Mesendoderm (in vitro differentiated cells): ENCODE measurements around the gene TREM2.

Experiments used
- DNase-seq: peaks from one replicate; pipeline ENCODE4 v3.0.0; 2013
- H2AK5ac ChIP-seq: 2 replicates; pipeline ENCODE4 v1.6.1; 2013; ENCODE audit warnings: low read length, inconsistent platforms
- H2BK120ac ChIP-seq: 2 replicates; pipeline ENCODE4 v1.6.1; 2013; ENCODE audit warnings: low read depth, mild to moderate bottlenecking, low read length, moderate library complexity, mixed read lengths
- H2BK15ac ChIP-seq: replicated peaks from 2 replicates; pipeline ENCODE4 v1.6.1; 2013; ENCODE audit warnings: low read depth, mild to moderate bottlenecking, moderate library complexity
- H2BK5ac ChIP-seq: 2 replicates; pipeline ENCODE4 v1.6.1; 2013; ENCODE audit warnings: low read length, inconsistent platforms
- H3K18ac ChIP-seq: 2 replicates; pipeline ENCODE4 v1.6.1; 2013; ENCODE audit warnings: mild to moderate bottlenecking, low read length, mixed read lengths
- H3K23ac ChIP-seq: one replicate; pipeline ENCODE4 v1.6.1; 2013; ENCODE audit warnings: low read length
- H3K27ac ChIP-seq: 2 replicates; pipeline ENCODE4 v1.5.1; 2013; ENCODE audit warnings: low read depth, mild to moderate bottlenecking, inconsistent platforms, low read length, moderate library complexity
- H3K27me3 ChIP-seq: 2 replicates; pipeline ENCODE4 v1.6.1; 2013; ENCODE audit warnings: low read length, control low read depth, mild to moderate bottlenecking, inconsistent platforms; ENCODE audit not compliant: insufficient read depth, poor library complexity
- H3K36me3 ChIP-seq: 2 replicates; pipeline ENCODE4 v1.6.1; 2013; ENCODE audit warnings: low read length, inconsistent platforms; ENCODE audit not compliant: control insufficient read depth, insufficient read depth
- H3K4ac ChIP-seq: one replicate; pipeline ENCODE4 v1.6.1; 2013; ENCODE audit warnings: low read depth, mild to moderate bottlenecking, low read length, moderate library complexity
- H3K4me1 ChIP-seq: 2 replicates; pipeline ENCODE4 v1.6.1; 2013; ENCODE audit warnings: low read depth, low read length, inconsistent platforms; ENCODE audit not compliant: control insufficient read depth
- H3K4me2 ChIP-seq: 2 replicates; pipeline ENCODE4 v1.6.1; 2013; ENCODE audit warnings: low read length
- H3K4me3 ChIP-seq: 2 replicates; pipeline ENCODE4 v1.5.1; 2013; ENCODE audit warnings: mild to moderate bottlenecking, low read length
- H3K56ac ChIP-seq: one replicate; pipeline ENCODE4 v1.6.1; 2013; ENCODE audit warnings: low read length
- H3K79me1 ChIP-seq: 2 replicates; pipeline ENCODE4 v1.6.1; 2013; ENCODE audit warnings: low read length, inconsistent platforms
- H3K79me2 ChIP-seq: 2 replicates; pipeline ENCODE4 v1.6.1; 2013; ENCODE audit warnings: mild to moderate bottlenecking, low read length; ENCODE audit not compliant: control insufficient read depth, insufficient read depth
- H3K9ac ChIP-seq: 2 replicates; pipeline ENCODE4 v1.6.1; 2013; ENCODE audit warnings: low read length, inconsistent platforms
- H4K5ac ChIP-seq: one replicate; pipeline ENCODE4 v1.6.1; 2013; ENCODE audit warnings: low read length
- H4K8ac ChIP-seq: one replicate; pipeline ENCODE4 v1.6.1; 2013; ENCODE audit warnings: low read depth, mild to moderate bottlenecking, control low read depth, low read length, moderate library complexity
- WGBS: extraction: QIAGEN DNeasy Blood & Tissue Kit; methylation state at CpG from one replicate; pipeline ENCODE4 v1.1.7; 2013; ENCODE audit warnings: low lambda C conversion rate, missing lambda C conversion rate; ENCODE audit not compliant: insufficient coverage; ENCODE audit errors: extremely low coverage; 5-methylcytosine and 5-hydroxymethylcytosine counted together

Gene TREM2

DNA sequence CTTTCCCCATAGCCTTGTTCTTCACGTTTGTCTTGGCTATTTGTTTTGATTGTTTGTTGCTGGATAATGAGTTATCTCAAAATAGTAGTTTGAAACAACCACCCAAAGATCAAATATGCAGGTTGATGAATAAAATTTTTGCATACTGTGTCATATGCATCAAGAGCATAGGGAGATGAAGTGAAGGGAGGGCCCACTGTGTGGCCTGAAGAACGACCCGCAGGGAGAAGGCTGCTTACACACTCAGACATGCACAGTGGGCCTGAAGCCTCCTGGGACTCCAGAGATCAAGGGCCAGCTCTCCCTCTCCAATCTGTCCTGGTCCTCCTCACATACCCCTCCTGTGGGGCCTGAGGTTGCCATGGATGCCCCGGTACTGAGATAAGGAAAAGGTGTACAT is 16.2 kb upstream of the TREM2 start:
- Histone ChIP-seq H3K23ac (no peak overlapping the region), H2BK120ac (no peak overlapping the region), H3K27me3 (no peaks in the 10 kb centered on the region), H3K36me3 (no peaks in the 10 kb centered on the region), H3K4ac (no peak overlapping the region), H3K79me2 (no peaks in the 10 kb centered on the region), H3K9ac (no peak overlapping the region), H3K79me1 (no peaks in the 10 kb centered on the region), H3K4me1 (no peaks in the 10 kb centered on the region), H2BK15ac (no peak overlapping the region), H3K27ac (no peak overlapping the region), H3K18ac (no peak overlapping the region), H2AK5ac (no peak overlapping the region), H3K56ac (no peak overlapping the region), H3K4me2 (no peak overlapping the region), H3K4me3 (no peak overlapping the region), H4K8ac (no peak overlapping the region), H4K5ac (no peak overlapping the region), H2BK5ac (no peak overlapping the region)
- no CpG with 5 or more reads among the region's 4 CpGs for WGBS
- peak; percentile 36 for DNase-seq

DNA sequence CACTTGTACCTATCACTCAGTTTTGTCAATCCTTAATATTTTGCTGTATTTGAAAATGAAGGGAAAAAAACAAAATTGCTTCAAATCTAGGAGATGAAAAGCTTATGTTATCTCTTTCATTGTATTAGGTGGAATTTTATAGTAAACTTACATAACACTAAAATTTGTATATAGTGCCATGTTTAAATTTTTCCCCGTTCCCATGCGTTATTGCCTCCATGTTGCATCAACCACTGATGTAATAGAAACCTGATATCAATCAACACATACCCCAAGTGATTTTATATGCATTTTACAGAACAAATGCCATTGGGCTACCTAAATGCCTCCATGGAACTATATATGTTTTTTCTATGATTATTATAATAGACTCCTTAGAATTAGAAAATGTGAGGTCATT is 14.8 kb upstream of the TREM2 start:
- H3K79me2 ChIP-seq: no peaks in the 10 kb centered on the region
- H3K9ac ChIP-seq: no peak overlapping the region
- DNase-seq: no peak
- H3K18ac ChIP-seq: no peak overlapping the region
- no peaks in the 10 kb centered on the region for H3K36me3 ChIP-seq
- no peaks in the 10 kb centered on the region for H3K4me1 ChIP-seq
- no peak overlapping the region for H2BK15ac ChIP-seq
- H2BK120ac ChIP-seq: no peak overlapping the region
- no peak overlapping the region for H3K4me2 ChIP-seq
- H4K8ac ChIP-seq: no peak overlapping the region
- H4K5ac ChIP-seq: no peak overlapping the region
- H3K79me1 ChIP-seq: no peaks in the 10 kb centered on the region
- no peak overlapping the region for H2BK5ac ChIP-seq
- H3K23ac ChIP-seq: no peak overlapping the region
- no CpG with 5 or more reads among the region's 2 CpGs for whole genome bisulfite sequencing
- no peak overlapping the region for H3K4me3 ChIP-seq
- H3K27ac ChIP-seq: no peak overlapping the region
- H2AK5ac ChIP-seq: no peak overlapping the region
- H3K27me3 ChIP-seq: no peaks in the 10 kb centered on the region
- no peak overlapping the region for H3K4ac ChIP-seq
- H3K56ac ChIP-seq: no peak overlapping the region

DNA sequence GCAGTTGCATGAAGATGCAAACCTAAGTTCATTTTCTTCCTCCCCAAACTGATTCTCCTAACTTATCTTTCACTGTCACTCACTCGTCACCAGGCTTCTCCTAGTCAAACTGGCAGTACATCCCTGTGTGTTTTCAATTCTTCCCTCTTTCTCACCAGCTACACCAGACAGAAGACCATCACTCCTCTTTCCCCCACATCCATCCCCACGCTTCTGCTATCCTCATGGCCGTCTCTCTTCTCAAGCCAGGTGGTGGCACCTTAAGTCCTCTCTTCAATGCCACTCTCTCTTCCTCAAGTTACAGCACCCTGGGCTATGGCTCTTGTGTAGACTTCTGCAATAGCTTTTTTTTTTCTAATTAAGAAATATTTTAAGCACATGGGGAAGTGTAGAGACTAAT is 14.4 kb upstream of the TREM2 start:
- Histone ChIP-seq H3K18ac (no peak overlapping the region), H3K9ac (no peak overlapping the region), H3K4ac (no peak overlapping the region), H3K27me3 (no peaks in the 10 kb centered on the region), H3K23ac (no peak overlapping the region), H3K27ac (no peak overlapping the region), H3K36me3 (no peaks in the 10 kb centered on the region), H3K4me2 (no peak overlapping the region), H3K4me1 (no peaks in the 10 kb centered on the region), H3K79me1 (no peaks in the 10 kb centered on the region), H3K4me3 (no peak overlapping the region), H3K79me2 (no peaks in the 10 kb centered on the region), H4K8ac (no peak overlapping the region), H4K5ac (no peak overlapping the region), H2AK5ac (no peak overlapping the region), H2BK120ac (no peak overlapping the region), H3K56ac (no peak overlapping the region), H2BK5ac (no peak overlapping the region), H2BK15ac (no peak overlapping the region)
- WGBS: no CpG with 5 or more reads among the region's 3 CpGs
- DNase-seq: no peak

DNA sequence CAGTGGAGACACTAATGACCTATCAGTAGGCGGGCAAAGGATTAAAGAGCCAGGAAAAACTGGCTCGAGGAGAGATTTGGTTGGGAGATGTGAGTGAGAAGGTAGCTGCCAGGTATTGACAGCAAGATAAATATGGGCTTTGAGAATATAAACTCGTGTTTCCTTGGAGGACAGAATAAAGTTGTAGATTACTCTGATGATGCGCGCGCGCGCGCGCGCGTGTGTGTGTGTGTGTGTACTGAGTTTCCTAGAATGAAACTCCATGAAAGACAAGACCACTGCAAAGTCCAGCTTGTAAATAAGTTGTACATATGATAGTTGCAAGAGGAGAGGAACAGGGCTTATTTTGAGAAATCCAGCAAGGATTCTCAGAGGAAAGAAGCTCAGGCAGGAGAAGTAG is 13.3 kb upstream of the TREM2 start:
- WGBS: no CpG with 5 or more reads among the region's 12 CpGs
- no peaks in the 10 kb centered on the region for H3K36me3 ChIP-seq
- H3K79me2 ChIP-seq: no peaks in the 10 kb centered on the region
- H3K4me2 ChIP-seq: no peak overlapping the region
- no peak overlapping the region for H2BK120ac ChIP-seq
- H3K4me3 ChIP-seq: no peak overlapping the region
- H3K27me3 ChIP-seq: no peaks in the 10 kb centered on the region
- no peaks in the 10 kb centered on the region for H3K79me1 ChIP-seq
- no peak overlapping the region for H2BK5ac ChIP-seq
- no peak overlapping the region for H3K56ac ChIP-seq
- DNase-seq: no peak
- no peak overlapping the region for H4K5ac ChIP-seq
- no peak overlapping the region for H3K18ac ChIP-seq
- H3K4ac ChIP-seq: no peak overlapping the region
- peaks cover 6% of the 10 kb centered on the region for H3K4me1 ChIP-seq
- no peak overlapping the region for H3K9ac ChIP-seq
- H3K27ac ChIP-seq: no peak overlapping the region
- no peak overlapping the region for H2BK15ac ChIP-seq
- H4K8ac ChIP-seq: no peak overlapping the region
- H3K23ac ChIP-seq: no peak overlapping the region
- H2AK5ac ChIP-seq: no peak overlapping the region

DNA sequence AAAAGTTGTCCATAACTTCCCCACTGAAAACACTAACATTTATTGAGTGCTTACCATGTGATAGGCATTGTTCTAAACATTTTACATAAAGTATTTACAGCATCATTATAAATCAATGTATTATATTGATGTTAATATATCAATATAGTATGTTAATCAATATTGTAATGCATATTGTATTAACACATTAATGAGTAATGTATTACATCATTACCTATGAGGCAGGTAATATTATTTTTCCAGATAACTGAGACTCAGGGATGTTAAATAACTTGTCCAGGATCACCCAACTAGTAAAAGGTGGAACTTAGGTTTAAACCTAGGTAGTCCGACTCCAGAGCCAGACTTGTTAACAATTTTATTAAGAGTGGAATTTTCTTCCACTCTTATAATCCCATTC is 12.2 kb upstream of the TREM2 start:
- Histone ChIP-seq H3K4me1 (peaks cover 10% of the 10 kb centered on the region), H3K18ac (no peak overlapping the region), H4K8ac (no peak overlapping the region), H3K79me1 (no peaks in the 10 kb centered on the region), H3K56ac (no peak overlapping the region), H3K23ac (no peak overlapping the region), H3K36me3 (no peaks in the 10 kb centered on the region), H3K79me2 (no peaks in the 10 kb centered on the region), H2BK15ac (no peak overlapping the region), H3K27ac (no peak overlapping the region), H2BK120ac (no peak overlapping the region), H2AK5ac (no peak overlapping the region), H3K9ac (no peak overlapping the region), H2BK5ac (no peak overlapping the region), H3K4ac (no peak overlapping the region), H3K4me3 (no peak overlapping the region), H3K4me2 (no peak overlapping the region), H4K5ac (no peak overlapping the region), H3K27me3 (no peaks in the 10 kb centered on the region)
- no peak for DNase-seq
- no CpG with 5 or more reads among the region's 1 CpG for WGBS

DNA sequence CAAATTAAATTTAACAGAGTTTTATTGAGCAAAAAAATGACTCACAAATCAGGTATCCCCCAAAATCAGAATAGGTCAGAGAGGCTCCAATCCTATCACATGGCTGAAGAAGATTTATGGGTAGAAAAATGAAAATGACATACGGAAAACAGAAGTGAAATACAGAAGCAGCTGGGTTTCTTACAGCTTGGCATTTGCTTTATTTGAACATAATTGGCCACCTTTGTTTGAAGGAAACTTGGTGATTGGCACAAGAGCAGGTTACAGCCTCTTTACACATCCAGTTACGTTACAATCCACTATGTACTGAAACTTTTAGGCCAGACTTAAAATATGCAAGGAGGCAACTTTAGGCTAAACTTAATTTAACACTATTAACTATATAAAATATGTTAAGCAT is 11.7 kb upstream of the TREM2 start:
- Histone ChIP-seq H3K4me2 (no peak overlapping the region), H3K27me3 (no peaks in the 10 kb centered on the region), H3K79me2 (no peaks in the 10 kb centered on the region), H3K4ac (no peak overlapping the region), H3K9ac (no peak overlapping the region), H3K23ac (no peak overlapping the region), H2BK15ac (no peak overlapping the region), H2BK120ac (no peak overlapping the region), H3K27ac (no peak overlapping the region), H2AK5ac (no peak overlapping the region), H2BK5ac (no peak overlapping the region), H3K56ac (no peak overlapping the region), H3K79me1 (no peaks in the 10 kb centered on the region), H3K4me1 (peaks cover 10% of the 10 kb centered on the region), H3K36me3 (no peaks in the 10 kb centered on the region), H4K8ac (no peak overlapping the region), H3K18ac (no peak overlapping the region), H3K4me3 (no peak overlapping the region), H4K5ac (no peak overlapping the region)
- no CpG with 5 or more reads among the region's 2 CpGs for WGBS
- no peak for DNase-seq
